Natural killer cell treated with Interleukin-12 subunit alpha and Interleukin-12 subunit beta and Interleukin-15 and Interleukin-18, amount 100 ng/mL, for 72 hours (primary cell): ENCODE measurements around the gene ARHGAP27. TPM values are rescaled to one million over a fixed set of nuclear protein-coding genes. Genes with fewer than 3 reads are reported as not detected.
A peak's percentile ranks its signal among the peaks of the same experiment; 100 is the strongest.

Experiments used
- ATAC-seq, 2 donors: fragments of 150-1000 bp; cut with Tn5 transposase in 1 of 2; sonication (Bioruptor Pico), chemical (Tn5 transposase) in 1 of 2; 2 replicates each; pipeline ENCODE4 v1.10.0; 2021
- DNase-seq: peaks from one replicate; pipeline ENCODE4 v3.0.0; 2022; ENCODE audit warnings: low spot score
- H3K27ac Mint-ChIP-seq, 2 donors: 1 replicate in 1 of 2; 2 replicates in 1 of 2; pipeline ENCODE4 v1.8.0; 2022; ENCODE audit warnings: mixed read lengths in 2 of 2, mild to moderate bottlenecking in 1 of 2, moderate library complexity in 1 of 2
- H3K27me3 Mint-ChIP-seq, 2 donors: 1 replicate in 1 of 2; 2 replicates in 1 of 2; pipeline ENCODE4 v1.8.0; 2022; ENCODE audit warnings: mixed read lengths in 2 of 2
- H3K36me3 Mint-ChIP-seq: one replicate; pipeline ENCODE4 v1.8.0; 2022; ENCODE audit warnings: mixed read lengths
- H3K4me1 Mint-ChIP-seq, 2 donors: 1 replicate in 1 of 2; 2 replicates in 1 of 2; pipeline ENCODE4 v1.8.0; 2022; ENCODE audit warnings: low read depth in 2 of 2, mixed read lengths in 2 of 2, mild to moderate bottlenecking in 1 of 2
- H3K4me3 Mint-ChIP-seq: one replicate; pipeline ENCODE4 v1.8.0; 2022; ENCODE audit warnings: mixed read lengths
- H3K9me3 Mint-ChIP-seq: 2 replicates; pipeline ENCODE4 v1.8.0; 2022; ENCODE audit warnings: mixed read lengths
- total RNA-seq, 2 donors: library from RNA; stranded (reverse); gene quantifications; one replicate each; pipeline ENCODE4 v1.2.3, GENCODE V29; 2022

The ARHGAP27 gene
- total RNA-seq, 2 donors from 2014 or later = 79.1 to 102 TPM

GRCh38 chr17:45414990-45415881 lies 17.4 kb downstream of the ARHGAP27 start:
- no peak for ATAC-seq
- DNase-seq = peak; percentile 37
- Mint-ChIP-seq H3K9me3 (no peaks in the 10 kb centered on the region), H3K27me3 (no peaks in the 10 kb centered on the region), H3K4me3 (no peak overlapping the region), H3K4me1 (peaks cover 23 to 26% of the 10 kb centered on the region in 2 donors), H3K36me3 (no peaks in the 10 kb centered on the region), H3K27ac (peak overlapping the region; percentile 2 to 31)

DNA sequence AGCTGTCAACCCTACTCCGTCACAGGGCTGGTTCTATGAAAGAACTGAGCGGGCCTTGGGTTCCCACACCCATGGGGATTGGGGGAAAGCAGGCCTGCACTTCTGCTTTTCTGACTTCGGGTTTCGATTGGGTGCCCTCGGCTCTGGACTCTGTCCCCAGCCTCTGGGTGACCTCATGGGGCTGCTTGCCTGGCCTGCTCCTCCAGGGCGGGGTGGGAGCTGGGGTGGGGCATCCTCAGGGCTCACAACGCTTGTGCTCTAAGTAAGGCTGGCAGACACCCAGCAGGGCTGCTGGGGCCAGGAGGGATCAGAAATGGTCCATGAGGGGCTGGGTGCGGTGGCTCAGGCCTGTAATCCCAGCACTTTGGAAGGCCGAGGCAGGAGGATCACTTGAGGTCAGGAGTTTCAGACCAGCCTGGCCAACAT lies 19.2 kb downstream of the ARHGAP27 start:
- ATAC-seq = no peak

DNA sequence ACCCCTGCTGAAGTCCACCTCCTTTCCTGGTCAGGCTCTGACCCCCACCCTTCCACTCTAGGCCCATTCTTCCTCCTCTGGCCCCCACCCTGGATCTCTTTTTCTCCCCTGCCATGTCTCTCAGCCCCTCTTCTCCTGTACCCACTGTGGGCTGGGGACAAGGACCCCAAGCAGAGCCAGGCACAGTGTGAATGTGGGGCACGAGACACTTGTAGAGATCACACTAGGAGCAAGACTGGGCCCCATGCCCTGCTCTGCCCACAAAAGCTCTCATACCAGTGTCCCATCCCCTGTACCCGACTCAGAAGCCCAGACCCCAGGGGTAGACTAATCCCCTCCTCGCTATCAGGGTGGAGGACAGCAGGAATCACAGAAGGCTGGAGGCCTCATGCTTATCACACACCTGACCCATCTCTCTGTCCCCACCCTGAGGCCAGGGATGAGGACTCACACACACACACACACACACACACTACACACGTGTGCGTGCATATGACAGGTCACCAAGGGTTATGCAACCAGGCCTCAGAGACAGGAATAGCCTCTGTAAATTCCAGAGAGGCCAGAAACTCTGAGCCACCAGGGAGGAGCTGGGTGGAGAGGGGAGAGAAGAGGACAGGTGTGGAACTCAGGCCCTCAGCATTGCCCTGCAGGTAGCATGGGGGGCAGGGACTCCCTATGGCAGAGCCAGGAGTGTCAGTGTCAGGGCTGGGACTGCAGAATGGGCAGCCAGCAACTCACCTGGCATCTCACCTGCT lies 21.1 kb downstream of the ARHGAP27 start:
- DNase-seq (peak; percentile 51), ATAC-seq (no peak)
- Mint-ChIP-seq H3K36me3 (no peaks in the 10 kb centered on the region), H3K27me3 (no peaks in the 10 kb centered on the region), H3K4me3 (peak overlapping the region; percentile 94), H3K9me3 (no peaks in the 10 kb centered on the region), H3K4me1 (peaks cover 51% of the 10 kb centered on the region in 2 donors), H3K27ac (peak overlapping the region; percentile 96)

More for the DNA sequence above, 19.2 kb downstream of the ARHGAP27 start:
- DNase-seq = peak; percentile 28
- Mint-ChIP-seq H3K4me3 (no peak overlapping the region), H3K27ac (no peak overlapping the region), H3K27me3 (no peaks in the 10 kb centered on the region), H3K9me3 (no peaks in the 10 kb centered on the region), H3K4me1 (peaks cover 32 to 36% of the 10 kb centered on the region in 2 donors), H3K36me3 (no peaks in the 10 kb centered on the region)

- H3K27me3 Mint-ChIP-seq = no peaks in the 10 kb centered on the region
These were observed 22.3 kb downstream of the ARHGAP27 start for GRCh38 chr17:45410144-45411091.

GRCh38 chr17:45409659-45410076 lies 23.0 kb downstream of the ARHGAP27 start:
- H3K27ac Mint-ChIP-seq = peak overlapping the region; percentile 96
- peak; percentile 12 to 43 for ATAC-seq
- H3K4me3 Mint-ChIP-seq = peak overlapping the region; percentile 94
- peaks cover 46 to 49% of the 10 kb centered on the region in 2 donors for H3K4me1 Mint-ChIP-seq
- H3K36me3 Mint-ChIP-seq = no peaks in the 10 kb centered on the region
- peak; percentile 59 for DNase-seq
- H3K9me3 Mint-ChIP-seq = no peaks in the 10 kb centered on the region
- H3K27me3 Mint-ChIP-seq = no peaks in the 10 kb centered on the region

More at GRCh38 chr17:45410144-45411091, 22.3 kb downstream of the ARHGAP27 start:
- peak overlapping the region; percentile 94 for H3K4me3 Mint-ChIP-seq
- H3K27ac Mint-ChIP-seq = peak overlapping the region; percentile 96
- no peaks in the 10 kb centered on the region for H3K36me3 Mint-ChIP-seq
- DNase-seq (peak; percentile 78), ATAC-seq (peak; percentile 79 to 86)
- H3K9me3 Mint-ChIP-seq = no peaks in the 10 kb centered on the region
- H3K4me1 Mint-ChIP-seq = peaks cover 50 to 54% of the 10 kb centered on the region in 2 donors

DNA sequence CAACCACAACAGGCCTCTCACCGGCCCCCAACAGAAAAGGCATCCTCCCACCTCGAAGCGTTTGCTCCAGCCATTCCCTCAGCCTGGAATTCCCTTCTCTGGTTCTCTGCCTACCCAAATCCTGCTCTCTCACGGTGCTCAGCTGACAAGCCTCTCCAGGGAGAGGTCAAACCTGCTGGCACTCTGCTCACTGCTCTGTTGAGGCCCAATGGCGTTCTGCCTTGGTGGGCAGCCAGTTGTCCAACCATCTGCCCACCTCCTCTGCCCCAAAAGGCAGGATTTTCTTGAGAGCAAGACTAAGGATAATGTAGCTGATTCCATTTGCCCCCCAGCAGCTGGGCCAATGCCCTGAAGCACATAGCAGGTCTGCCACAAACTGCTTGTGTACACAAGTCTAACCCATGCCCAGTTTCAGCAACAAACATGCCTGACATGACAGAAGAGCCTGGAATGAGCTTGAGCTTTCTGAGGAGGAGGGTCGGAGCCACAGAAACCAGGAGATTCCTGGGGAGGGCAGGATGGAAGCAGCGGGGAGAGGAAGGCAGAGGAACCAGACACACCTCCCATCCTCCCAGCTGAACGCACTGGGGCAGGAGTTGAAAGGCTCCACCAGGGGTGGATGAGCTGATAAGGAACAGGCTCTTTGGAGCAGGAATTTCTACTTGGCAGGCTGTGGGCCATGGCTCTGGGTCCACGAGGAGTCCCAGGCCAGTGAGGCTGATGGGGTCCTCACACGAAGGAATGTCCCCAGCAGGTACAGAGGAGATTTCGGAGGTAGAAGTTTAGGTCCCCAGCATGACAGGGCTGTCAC lies 23.9 kb downstream of the ARHGAP27 start:
- Mint-ChIP-seq H3K4me3 (peak overlapping the region; percentile 94), H3K27ac (peak overlapping the region; percentile 96), H3K27me3 (no peaks in the 10 kb centered on the region), H3K4me1 (peaks cover 48 to 49% of the 10 kb centered on the region in 2 donors), H3K36me3 (no peaks in the 10 kb centered on the region), H3K9me3 (no peaks in the 10 kb centered on the region)
- no peak for ATAC-seq
- DNase-seq = peak; percentile 56

GRCh38 chr17:45406107-45406506 lies 26.6 kb downstream of the ARHGAP27 start:
- no peak overlapping the region for H3K4me3 Mint-ChIP-seq
- DNase-seq (no peak), ATAC-seq (no peak)
- peaks cover 7% of the 10 kb centered on the region for H3K36me3 Mint-ChIP-seq
- no peaks in the 10 kb centered on the region for H3K9me3 Mint-ChIP-seq
- peaks cover 37 to 46% of the 10 kb centered on the region in 2 donors for H3K4me1 Mint-ChIP-seq
- no peaks in the 10 kb centered on the region for H3K27me3 Mint-ChIP-seq
- peak overlapping the region in 1 of 2 donors; percentile 96 for H3K27ac Mint-ChIP-seq

GRCh38 chr17:45405250-45406086 lies 27.2 kb downstream of the ARHGAP27 start:
- Mint-ChIP-seq H3K4me3 (no peak overlapping the region), H3K4me1 (peaks cover 31 to 40% of the 10 kb centered on the region in 2 donors), H3K9me3 (no peaks in the 10 kb centered on the region), H3K27ac (no peak overlapping the region), H3K27me3 (no peaks in the 10 kb centered on the region), H3K36me3 (peaks cover 7% of the 10 kb centered on the region)
- no peak for ATAC-seq
- DNase-seq = peak; percentile 56

DNA sequence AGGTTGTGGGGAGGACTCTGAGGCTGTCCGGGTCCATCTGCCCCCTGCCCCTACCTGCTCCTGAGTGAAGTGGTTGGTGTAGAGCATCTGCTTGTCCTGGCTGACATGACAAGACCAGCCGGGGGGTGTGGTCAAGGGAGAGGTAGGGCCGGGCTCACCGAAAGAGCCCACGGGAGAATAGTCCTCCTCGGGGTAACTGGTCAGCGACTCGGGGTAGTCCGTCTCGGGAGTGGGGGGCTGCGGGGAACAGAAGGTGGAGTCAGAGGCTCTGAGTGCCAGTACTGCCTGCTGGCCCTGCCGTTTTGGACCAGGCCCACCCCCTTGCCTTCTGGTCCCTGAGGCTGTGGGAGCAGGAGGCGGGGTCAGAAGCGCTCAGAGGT lies 27.8 kb downstream of the ARHGAP27 start:
- H3K27ac Mint-ChIP-seq = peak overlapping the region in 1 of 2 donors; percentile 65
- H3K4me1 Mint-ChIP-seq = peaks cover 27 to 38% of the 10 kb centered on the region in 2 donors
- peaks cover 7% of the 10 kb centered on the region for H3K36me3 Mint-ChIP-seq
- H3K27me3 Mint-ChIP-seq = no peaks in the 10 kb centered on the region
- ATAC-seq = no peak
- peak; percentile 45 for DNase-seq
- H3K4me3 Mint-ChIP-seq = no peak overlapping the region
- H3K9me3 Mint-ChIP-seq = no peaks in the 10 kb centered on the region

- ATAC-seq (no peak), DNase-seq (peak; percentile 54)
- Mint-ChIP-seq H3K4me3 (no peak overlapping the region), H3K27me3 (no peaks in the 10 kb centered on the region), H3K9me3 (no peaks in the 10 kb centered on the region), H3K27ac (no peak overlapping the region), H3K4me1 (peaks cover 24 to 33% of the 10 kb centered on the region in 2 donors), H3K36me3 (peaks cover 7% of the 10 kb centered on the region)
These were observed 28.7 kb downstream of the ARHGAP27 start for GRCh38 chr17:45403906-45404490.

DNA sequence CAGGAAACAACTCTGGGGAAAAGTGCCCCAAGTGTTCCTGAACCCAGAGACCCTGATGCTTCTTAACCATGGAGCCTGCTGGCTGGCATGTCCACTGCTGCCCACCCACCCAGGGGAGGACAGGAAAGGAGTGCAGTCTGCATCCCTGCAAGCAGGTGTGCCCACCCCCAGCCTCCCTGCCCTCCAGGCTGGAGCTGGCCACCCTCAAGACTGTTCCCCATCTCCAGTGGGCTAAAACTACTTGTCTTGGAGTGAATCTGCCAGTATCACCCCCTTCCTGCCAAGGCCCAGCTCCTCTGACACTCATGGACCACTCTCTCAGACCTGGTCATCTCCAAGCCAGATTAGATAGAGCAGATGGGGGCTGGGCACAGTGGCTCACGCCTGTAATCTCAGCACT lies 29.8 kb downstream of the ARHGAP27 start:
- ATAC-seq (no peak), DNase-seq (no peak)
- Mint-ChIP-seq H3K27me3 (no peaks in the 10 kb centered on the region), H3K9me3 (no peaks in the 10 kb centered on the region), H3K4me1 (peaks cover 16 to 23% of the 10 kb centered on the region in 2 donors), H3K27ac (no peak overlapping the region), H3K4me3 (no peak overlapping the region), H3K36me3 (peaks cover 7% of the 10 kb centered on the region)
